HuH-7.5 (cell line): ENCODE results near the gene DCAF15.
A peak's percentile ranks its signal among the peaks of the same experiment; 100 is the strongest.

Experiments
- DNase-seq: peaks from one replicate; pipeline ENCODE4 v3.0.0; 2011; ENCODE audit warnings: low spot score

Gene DCAF15

GRCh38 chr19:13995878-13996765 is 43.8 kb downstream of the DCAF15 start:
- peak; percentile 7 for DNase-seq

GRCh38 chr19:13996928-13997630 is 44.8 kb downstream of the DCAF15 start:
- peak; percentile 6 for DNase-seq

- peak; percentile 3 for DNase-seq
Measured at GRCh38 chr19:13997631-13997962, 45.3 kb downstream of the DCAF15 start.

- DNase-seq = no peak
Measured at GRCh38 chr19:13998426-13998825, 46.1 kb downstream of the DCAF15 start.

- DNase-seq = no peak
Measured at GRCh38 chr19:13999085-13999484, 46.8 kb downstream of the DCAF15 start.

GRCh38 chr19:14000691-14001375 is 48.5 kb downstream of the DCAF15 start:
- no peak for DNase-seq

GRCh38 chr19:14002571-14003250 is 50.4 kb downstream of the DCAF15 start:
- DNase-seq = peak; percentile 4

- no peak for DNase-seq
Measured at GRCh38 chr19:14003251-14004055, 51.1 kb downstream of the DCAF15 start.

GRCh38 chr19:14004619-14005348 is 52.5 kb downstream of the DCAF15 start:
- peak; percentile 30 for DNase-seq

- peak; percentile 86 for DNase-seq
Measured at GRCh38 chr19:14005349-14006084, 53.2 kb downstream of the DCAF15 start.

- peak; percentile 92 for DNase-seq
Measured at GRCh38 chr19:14006085-14006765, 53.9 kb downstream of the DCAF15 start, which contains the start of gene RFX1. TSS of gene RFX1 (minus strand) at chr19:14006320. CDS start at chr19:13993843, 12,477 bp downstream.

- DNase-seq = no peak
Measured at GRCh38 chr19:14006766-14007562, 54.7 kb downstream of the DCAF15 start.
